ENCODE measurements around the gene IZUMO3.

DNA sequence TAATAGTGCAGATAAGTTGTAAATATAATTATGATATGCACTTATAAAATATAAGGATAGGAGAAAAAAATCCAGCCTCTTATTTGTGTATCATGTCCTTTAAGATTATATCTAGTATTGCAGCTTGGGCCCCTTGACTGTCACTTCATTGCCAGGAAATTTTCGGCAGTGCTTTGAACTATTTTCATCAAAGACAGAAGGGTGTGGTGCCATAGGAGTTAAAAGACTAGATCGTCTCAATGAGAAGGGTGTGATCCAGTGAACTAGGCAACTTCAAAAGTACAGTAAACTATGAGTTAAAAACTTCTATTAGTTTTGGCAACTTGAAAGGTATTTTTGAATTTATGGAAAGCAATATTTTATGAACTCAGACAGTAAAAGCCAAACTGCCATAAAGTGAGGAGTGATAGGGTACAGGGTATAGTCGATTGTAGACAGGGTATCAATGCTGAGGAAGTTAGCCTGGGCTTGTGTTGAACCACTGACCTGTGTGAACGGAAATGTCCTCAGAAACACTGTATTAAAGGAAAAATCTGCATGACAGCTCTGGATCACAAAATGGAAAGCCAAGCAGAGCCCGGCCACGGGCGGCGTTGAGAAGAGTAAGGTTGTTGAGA lies 48.6 kb upstream of the IZUMO3 start:
- no peak for TF ChIP-seq AGO1 (IDR thresholded peaks at IDR 0.05; ENCODE audit: low read depth, low read length, poor library complexity, severe bottlenecking)
- no peak for TF ChIP-seq CTCF (CRISPR knock-in tag; IDR thresholded peaks at IDR 0.05)
- TF ChIP-seq KAT2B (IDR thresholded peaks at IDR 0.05; ENCODE audit: borderline replicate concordance, low read depth, low read length), result no peak
- TF ChIP-seq ZNF678 (CRISPR knock-in tag; IDR thresholded peaks at IDR 0.05), result no peak
- no peak for TF ChIP-seq RFX1 (IDR thresholded peaks at IDR 0.05)
- TF ChIP-seq ADNP (CRISPR knock-in tag; IDR thresholded peaks at IDR 0.05), result no peak
- no peak for TF ChIP-seq POLR2A (IDR thresholded peaks at IDR 0.05; ENCODE audit: insufficient read depth in 1 of 2, low read depth in 2 of 2, low read length in 2 of 2)
- no peak for TF ChIP-seq YY1 (IDR thresholded peaks at IDR 0.05; ENCODE audit: insufficient read depth, insufficient replicate concordance, low read depth, low read length)
- TF ChIP-seq SP1 (IDR thresholded peaks at IDR 0.05), result no peak
- no peak for TF ChIP-seq SP1 (CRISPR knock-in tag; IDR thresholded peaks at IDR 0.05)
- no peak for TF ChIP-seq ZFX (CRISPR knock-in tag; IDR thresholded peaks at IDR 0.05; ENCODE audit: low read depth)
